ENCODE data around the gene ZFAND3.

DNA sequence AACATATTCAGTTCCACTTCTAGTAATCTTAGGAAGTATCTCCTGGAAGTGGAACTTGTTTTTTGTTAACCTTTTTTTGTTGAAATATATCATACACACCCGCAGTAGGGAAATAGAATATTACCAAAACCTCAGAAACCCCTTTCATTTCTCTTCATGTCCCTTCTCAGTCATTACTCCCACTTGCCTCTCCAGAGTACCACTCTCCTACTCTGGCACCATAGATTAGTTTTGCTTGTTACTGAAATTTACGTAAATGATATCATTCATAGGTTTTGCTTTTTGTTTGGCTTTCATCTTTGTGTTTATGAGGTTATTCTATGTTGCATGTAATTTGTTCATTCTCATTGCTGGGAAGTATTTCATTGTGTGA, 52.8 kb downstream of the ZFAND3 start:
- TF ChIP-seq, protein P1, sequence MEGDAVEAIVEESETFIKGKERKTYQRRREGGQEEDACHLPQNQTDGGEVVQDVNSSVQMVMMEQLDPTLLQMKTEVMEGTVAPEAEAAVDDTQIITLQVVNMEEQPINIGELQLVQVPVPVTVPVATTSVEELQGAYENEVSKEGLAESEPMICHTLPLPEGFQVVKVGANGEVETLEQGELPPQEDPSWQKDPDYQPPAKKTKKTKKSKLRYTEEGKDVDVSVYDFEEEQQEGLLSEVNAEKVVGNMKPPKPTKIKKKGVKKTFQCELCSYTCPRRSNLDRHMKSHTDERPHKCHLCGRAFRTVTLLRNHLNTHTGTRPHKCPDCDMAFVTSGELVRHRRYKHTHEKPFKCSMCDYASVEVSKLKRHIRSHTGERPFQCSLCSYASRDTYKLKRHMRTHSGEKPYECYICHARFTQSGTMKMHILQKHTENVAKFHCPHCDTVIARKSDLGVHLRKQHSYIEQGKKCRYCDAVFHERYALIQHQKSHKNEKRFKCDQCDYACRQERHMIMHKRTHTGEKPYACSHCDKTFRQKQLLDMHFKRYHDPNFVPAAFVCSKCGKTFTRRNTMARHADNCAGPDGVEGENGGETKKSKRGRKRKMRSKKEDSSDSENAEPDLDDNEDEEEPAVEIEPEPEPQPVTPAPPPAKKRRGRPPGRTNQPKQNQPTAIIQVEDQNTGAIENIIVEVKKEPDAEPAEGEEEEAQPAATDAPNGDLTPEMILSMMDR (IDR thresholded peaks at IDR 0.05), result no peak
- TF ChIP-seq EP300 (IDR thresholded peaks at IDR 0.05), result no peak
